Hepatocyte (in vitro differentiated cells): ENCODE data around the gene ZAP70.

Source experiments
- CTCF ChIP-seq: fragments of 200-600 bp; sonication (generic); IDR thresholded peaks from 2 replicates; pipeline ENCODE4 v1.5.1; 2016; ENCODE audit warnings: antibody characterized with exemption, mild to moderate bottlenecking; ENCODE audit not compliant: poor library complexity
- EZH2 ChIP-seq: fragments of 200-600 bp; sonication (generic); IDR thresholded peaks from 2 replicates; pipeline ENCODE4 v1.6.1; 2016; ENCODE audit warnings: antibody characterized with exemption, mild to moderate bottlenecking, borderline replicate concordance
- EZH2phosphoT487 ChIP-seq: fragments of 200-600 bp; sonication (generic); IDR thresholded peaks from one replicate; pipeline ENCODE4 v1.6.1; 2018; ENCODE audit warnings: antibody characterized with exemption, mild to moderate bottlenecking, low read depth, moderate library complexity; ENCODE audit not compliant: unreplicated experiment, severe bottlenecking

- TF ChIP-seq CTCF (peak; percentile 56), EZH2 (no peak), EZH2phosphoT487 (no peak)
These were observed 13.5 kb upstream of the ZAP70 start for GRCh38 chr2:97699765-97700444.
